GM10266 (cell line): ENCODE data around the gene ZFX.

Source experiments
- DNase-seq: peaks from one replicate; pipeline ENCODE4 v3.0.0; 2012; ENCODE audit errors: extremely low spot score
- CTCF ChIP-seq: IDR thresholded peaks from 2 replicates; pipeline ENCODE4 v1.5.1; 2012; ENCODE audit warnings: mild to moderate bottlenecking, low read depth; ENCODE audit not compliant: control insufficient read depth, insufficient read depth; ENCODE audit errors: missing control alignments

ZFX gene

GRCh38 chrX:24210190-24210589 lies 60.7 kb downstream of the ZFX start:
- TF ChIP-seq CTCF, result no peak

DNA sequence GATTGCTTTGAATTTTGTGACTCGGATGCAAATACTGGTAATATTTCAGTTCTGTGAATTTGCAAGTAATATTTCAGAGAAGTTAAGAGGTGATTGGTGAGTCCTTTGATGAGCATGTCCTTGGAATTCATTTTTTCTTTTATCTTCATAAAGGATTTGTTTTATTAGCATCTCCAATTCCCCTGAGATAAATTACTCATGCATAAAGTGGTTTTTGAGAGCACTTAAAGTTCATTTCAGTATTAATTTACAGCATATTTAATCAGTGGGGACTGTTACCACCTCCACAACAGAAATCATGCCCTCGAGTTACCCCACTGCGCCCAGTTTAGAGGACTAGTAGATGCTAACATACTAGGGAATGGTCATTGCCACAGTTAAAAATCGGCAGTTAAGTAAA lies 65.0 kb downstream of the ZFX start:
- no peak for TF ChIP-seq CTCF
- no peak for DNase-seq

More at GRCh38 chrX:24210190-24210589, 60.7 kb downstream of the ZFX start:
- no peak for DNase-seq

DNA sequence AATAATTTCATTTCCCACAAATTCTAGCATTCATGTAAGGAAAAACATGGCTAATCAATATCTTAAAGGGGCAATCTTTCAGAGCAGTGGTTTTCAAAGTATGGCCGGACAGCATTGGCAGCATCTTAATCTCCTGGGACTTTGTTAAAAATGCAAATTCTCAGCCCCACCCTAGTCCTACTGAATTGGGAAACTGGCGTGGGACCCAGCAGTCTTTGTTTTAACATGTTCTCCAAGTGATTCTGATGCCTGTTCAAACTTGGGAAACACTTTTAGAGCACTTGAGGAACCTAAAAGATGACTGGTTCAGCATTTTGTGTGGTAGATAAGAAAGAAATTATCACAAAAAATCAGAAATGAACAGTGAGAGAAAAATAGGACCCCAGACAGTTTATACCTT lies 65.7 kb downstream of the ZFX start:
- no peak for DNase-seq
- TF ChIP-seq CTCF, result no peak

GRCh38 chrX:24216037-24216436 lies 66.5 kb downstream of the ZFX start:
- no peak for TF ChIP-seq CTCF
- no peak for DNase-seq

DNA sequence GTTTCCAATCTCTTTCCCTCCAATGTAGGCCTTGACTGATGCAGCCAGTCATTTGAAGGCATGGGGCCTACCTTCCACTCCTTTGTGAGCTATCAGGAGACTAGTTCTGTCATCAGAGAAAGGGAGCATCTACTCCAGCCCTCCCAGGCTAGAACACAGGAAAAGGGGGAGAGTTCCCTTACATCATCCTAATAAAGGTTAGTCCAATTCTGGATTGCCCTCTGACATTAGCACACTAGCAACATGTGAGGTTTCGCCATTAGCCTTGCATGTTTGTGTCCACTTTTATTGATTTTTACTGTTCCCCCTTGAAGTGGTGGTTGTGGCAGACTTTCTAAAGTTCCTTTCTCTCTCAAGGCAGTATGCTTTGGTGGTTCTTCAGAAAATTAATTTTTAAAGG lies 67.3 kb downstream of the ZFX start:
- no peak for TF ChIP-seq CTCF
- DNase-seq, result no peak

DNA sequence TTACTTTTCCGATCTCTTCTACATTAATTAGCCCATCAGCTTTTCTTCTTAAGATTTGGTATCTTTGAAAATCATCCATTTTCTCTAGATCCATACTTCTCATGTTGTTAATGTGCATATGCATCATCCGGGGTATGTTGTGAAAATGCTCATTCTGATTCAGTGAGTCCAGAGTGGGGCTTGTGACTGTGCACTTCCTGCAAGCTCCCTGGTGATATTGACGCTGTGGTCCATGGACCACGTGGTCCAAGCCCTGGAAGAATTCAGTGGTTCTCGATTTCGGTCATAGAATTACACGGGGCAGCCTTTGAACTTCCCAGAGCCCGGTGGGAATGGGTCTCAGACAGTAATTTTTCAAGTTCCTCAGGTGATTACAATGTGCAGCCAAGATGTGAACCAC lies 69.8 kb downstream of the ZFX start:
- no peak for TF ChIP-seq CTCF
- DNase-seq, result no peak

GRCh38 chrX:24221872-24222271 lies 72.3 kb downstream of the ZFX start:
- DNase-seq, result no peak
- TF ChIP-seq CTCF, result no peak
